ENCODE measurements around the gene ARHGEF28.

The ARHGEF28 gene

DNA sequence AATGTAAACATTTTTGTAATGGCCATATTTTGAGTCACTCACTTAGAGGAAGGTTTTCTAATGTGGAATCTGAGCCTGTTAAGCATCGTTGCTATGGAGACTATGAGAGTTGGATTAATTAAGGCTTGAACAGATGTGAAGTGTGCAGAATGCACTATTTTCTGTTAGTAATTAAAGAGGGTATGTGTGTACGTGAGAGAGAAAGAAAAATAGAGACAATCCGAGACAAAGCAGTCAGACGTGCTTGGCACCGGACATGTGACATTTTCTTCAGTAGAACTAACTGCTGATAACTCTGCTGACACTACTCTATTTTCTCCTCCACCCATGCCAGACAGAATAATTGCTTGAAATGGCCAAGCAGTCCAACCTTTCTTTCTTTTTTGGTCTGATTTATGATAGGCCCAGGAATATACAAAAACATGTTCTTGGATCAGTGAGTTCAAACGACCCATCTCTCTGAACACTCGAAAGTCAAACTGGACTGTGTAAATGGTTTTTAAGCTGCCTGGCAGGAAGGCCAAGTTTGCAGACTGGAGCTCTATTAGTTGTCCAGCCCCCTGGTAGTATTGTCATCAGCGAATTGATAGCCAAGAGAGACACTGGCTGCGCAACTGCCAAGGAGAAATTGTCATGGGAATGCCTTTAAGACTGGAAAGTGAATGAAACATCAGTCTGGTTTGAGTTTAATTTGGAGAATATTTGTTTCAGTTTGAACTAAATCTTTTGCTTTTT, 322.1 kb downstream of the ARHGEF28 start:
- in situ Hi-C loops (cut with HindIII; ENCODE audit: low sequenced_read_pairs): no loop called here

- in situ Hi-C loops (cut with HindIII; ENCODE audit: low sequenced_read_pairs): no loop called here
Observed at GRCh38 chr5:73948720-73949119, 322.7 kb downstream of the ARHGEF28 start.

GRCh38 chr5:73950441-73950873, 324.5 kb downstream of the ARHGEF28 start:
- in situ Hi-C loops (cut with HindIII; ENCODE audit: low sequenced_read_pairs): no loop called here

DNA sequence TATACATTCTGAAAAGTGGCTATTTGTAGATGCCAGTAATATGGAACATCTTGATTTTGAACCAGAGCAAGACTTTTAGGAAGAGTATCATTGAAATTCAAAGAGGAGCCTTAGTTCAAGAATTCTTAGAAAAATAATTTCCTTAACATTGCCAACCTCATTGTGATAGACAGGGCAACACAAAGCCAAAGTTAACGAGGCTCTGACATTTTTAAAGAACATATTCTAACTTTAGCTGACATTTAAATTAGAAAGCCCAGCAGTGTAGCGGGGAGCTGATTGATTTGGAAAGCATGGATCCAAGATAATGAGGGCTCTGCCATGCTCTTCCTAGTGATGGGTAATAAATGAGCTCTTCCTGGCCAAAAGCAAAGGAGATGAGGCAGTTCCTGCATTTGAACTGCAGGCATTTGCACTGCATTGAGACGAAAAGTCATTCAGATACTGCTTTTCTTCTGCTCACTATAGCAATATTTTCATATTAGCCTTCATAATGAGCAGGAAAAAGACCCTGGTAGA, 325.0 kb downstream of the ARHGEF28 start:
- in situ Hi-C loops (cut with HindIII; ENCODE audit: low sequenced_read_pairs): no loop called here

GRCh38 chr5:73952872-73953271, 326.9 kb downstream of the ARHGEF28 start:
- in situ Hi-C loops (cut with HindIII; ENCODE audit: low sequenced_read_pairs): no loop called here

- in situ Hi-C loops (cut with HindIII; ENCODE audit: low sequenced_read_pairs): no loop called here
Observed at GRCh38 chr5:73954381-73954780, 328.4 kb downstream of the ARHGEF28 start.

GRCh38 chr5:73955271-73955846, 329.4 kb downstream of the ARHGEF28 start:
- in situ Hi-C loops (cut with HindIII; ENCODE audit: low sequenced_read_pairs): no loop called here

GRCh38 chr5:73957397-73958001, 331.5 kb downstream of the ARHGEF28 start:
- in situ Hi-C loops (cut with HindIII; ENCODE audit: low sequenced_read_pairs): no loop called here

DNA sequence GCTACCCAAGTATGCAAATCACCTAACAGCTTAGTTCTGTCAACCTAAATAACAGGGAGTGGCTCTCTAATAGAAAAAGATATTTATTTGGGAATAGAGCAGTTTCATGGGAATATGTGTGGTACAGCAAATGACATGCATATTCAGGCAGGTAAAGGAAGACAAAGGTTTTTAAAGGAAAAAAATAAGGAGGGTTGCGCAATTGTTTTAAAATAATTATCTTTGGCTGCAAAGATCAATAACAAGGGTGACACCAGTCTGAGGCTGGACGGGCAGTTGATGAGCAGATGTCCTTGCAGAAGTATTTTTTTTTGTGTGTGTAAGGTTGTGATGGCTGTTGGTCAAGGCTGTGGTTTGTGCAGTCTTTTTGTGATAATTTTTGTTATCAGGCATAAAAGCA, 332.0 kb downstream of the ARHGEF28 start:
- in situ Hi-C loops (cut with HindIII; ENCODE audit: low sequenced_read_pairs): no loop called here

- in situ Hi-C loops (cut with HindIII; ENCODE audit: low sequenced_read_pairs): no loop called here
Observed at GRCh38 chr5:73960023-73960422, 334.0 kb downstream of the ARHGEF28 start.

DNA sequence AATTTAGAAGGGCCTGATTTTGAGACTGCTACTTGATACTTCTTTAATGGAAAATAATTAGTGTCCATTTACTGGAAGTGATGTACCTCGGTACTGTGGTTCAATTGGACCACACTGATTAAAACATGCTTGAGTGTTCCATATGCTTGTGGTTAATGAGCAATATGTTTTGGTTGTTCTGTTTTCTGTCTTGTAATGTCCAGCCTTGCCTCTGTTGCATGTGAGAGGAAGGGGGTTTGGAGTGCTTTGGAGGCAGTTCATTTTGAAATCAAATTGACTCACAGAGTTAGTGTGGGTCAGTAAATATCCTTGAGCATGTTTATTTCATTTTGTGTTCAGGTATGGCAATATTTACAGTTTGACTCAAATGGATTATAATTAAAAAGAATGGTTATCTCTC, 334.4 kb downstream of the ARHGEF28 start:
- in situ Hi-C loops (cut with HindIII; ENCODE audit: low sequenced_read_pairs): no loop called here

GRCh38 chr5:73962801-73963425, 336.9 kb downstream of the ARHGEF28 start:
- in situ Hi-C loops (cut with HindIII; ENCODE audit: low sequenced_read_pairs): no loop called here

- in situ Hi-C loops (cut with HindIII; ENCODE audit: low sequenced_read_pairs): no loop called here
Observed at GRCh38 chr5:73964352-73964865, 338.4 kb downstream of the ARHGEF28 start.

GRCh38 chr5:73966451-73966850, 340.5 kb downstream of the ARHGEF28 start:
- in situ Hi-C loops (cut with HindIII; ENCODE audit: low sequenced_read_pairs): no loop called here

DNA sequence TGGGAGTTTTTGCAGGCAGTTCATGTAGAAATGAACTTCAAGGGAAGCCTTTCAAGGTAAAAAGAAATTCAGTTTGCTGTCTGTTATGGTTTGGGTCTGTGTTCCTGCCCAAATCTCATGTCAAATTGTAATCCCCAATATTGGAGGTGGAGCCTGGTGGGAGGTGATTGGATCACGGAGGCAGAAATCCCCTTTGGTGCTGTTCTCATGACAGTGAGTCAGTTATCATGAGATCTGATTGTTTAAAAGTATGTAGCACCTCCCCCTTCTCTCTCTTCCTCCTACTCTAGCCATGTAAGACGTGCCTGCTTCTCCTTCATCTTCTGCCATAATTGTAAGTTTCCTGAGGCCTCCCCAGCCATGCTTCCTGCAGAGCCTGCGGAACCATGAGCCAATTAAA, 341.4 kb downstream of the ARHGEF28 start:
- in situ Hi-C loops (cut with HindIII; ENCODE audit: low sequenced_read_pairs): no loop called here

DNA sequence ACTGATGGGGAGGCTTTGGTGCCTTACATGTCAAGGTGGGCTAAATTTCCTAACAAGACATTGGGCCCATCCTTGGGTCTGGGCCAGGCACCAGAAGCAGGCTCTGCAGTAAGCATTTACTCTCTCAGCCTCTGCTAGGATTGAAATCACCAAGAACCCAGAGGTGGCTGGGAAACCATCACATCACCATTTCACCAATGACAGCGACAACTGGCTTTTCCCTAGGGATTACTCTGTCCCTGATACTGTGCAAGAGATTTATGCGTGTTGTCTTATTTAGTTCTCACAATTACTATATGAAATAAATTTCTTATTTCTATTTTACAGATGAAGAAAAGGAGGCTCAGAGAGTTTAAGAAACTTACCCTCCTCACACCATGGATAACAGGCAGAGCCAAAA, 342.2 kb downstream of the ARHGEF28 start:
- in situ Hi-C loops (cut with HindIII; ENCODE audit: low sequenced_read_pairs): no loop called here

GRCh38 chr5:73968729-73969128, 342.7 kb downstream of the ARHGEF28 start:
- in situ Hi-C loops (cut with HindIII; ENCODE audit: low sequenced_read_pairs): no loop called here

DNA sequence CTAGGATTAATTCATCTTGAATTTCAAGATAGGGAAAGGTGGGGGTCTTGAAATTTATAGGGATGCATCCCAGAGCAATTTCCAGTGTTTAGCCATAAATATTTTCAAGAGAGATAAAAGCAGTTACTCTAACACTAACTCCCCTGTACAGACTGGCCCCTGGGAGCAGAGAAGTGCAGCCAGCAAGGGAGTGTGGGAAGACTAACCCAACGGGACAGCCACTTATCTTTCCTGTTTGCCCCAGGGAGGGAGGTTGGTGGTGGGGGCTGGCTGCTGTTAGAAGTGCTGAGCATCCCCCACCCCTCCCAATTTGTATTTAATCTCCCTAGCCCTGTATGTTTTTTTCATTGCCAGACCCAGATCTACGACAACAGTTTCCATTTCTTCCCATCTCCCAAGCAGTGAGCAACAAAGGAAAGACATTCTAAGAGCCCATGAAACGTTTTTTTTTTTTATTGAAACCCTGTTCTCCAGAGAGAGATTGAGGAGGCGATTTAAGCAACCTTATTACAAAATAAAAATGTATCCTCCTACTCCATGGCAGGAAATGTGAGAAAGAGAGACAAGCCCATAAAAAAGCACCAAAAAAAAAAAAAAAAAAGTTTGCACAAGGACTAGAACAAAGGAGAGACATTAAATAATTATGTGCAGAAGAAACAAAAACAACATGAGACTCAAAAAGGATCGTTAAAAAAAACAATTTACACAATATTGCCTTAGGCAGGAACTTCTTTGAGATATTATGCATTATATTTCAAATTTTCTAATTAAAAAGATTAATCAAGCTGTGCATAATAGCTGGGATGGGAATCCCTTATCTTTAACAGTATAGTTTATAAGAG, 343.4 kb downstream of the ARHGEF28 start:
- in situ Hi-C loops (cut with HindIII; ENCODE audit: low sequenced_read_pairs): no loop called here

DNA sequence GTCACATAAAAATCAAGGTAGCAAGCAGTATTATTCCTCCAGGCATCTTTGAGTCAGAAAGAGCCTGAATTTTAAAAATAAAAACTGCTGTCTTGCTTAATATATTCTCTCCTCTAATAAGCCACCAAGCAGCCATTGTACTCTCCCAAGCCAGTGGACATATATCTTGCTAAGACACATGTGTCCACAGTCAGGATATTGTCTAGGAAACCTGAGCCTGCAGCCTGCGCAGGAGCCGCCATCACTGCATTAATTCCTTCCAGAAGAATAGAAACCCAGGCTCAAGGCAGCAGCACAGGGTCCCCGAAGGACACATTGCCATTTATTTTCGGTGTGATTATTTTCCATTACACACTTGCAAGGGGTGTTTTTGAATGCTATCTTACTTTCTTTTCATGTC, 345.3 kb downstream of the ARHGEF28 start:
- in situ Hi-C loops (cut with HindIII; ENCODE audit: low sequenced_read_pairs): no loop called here

DNA sequence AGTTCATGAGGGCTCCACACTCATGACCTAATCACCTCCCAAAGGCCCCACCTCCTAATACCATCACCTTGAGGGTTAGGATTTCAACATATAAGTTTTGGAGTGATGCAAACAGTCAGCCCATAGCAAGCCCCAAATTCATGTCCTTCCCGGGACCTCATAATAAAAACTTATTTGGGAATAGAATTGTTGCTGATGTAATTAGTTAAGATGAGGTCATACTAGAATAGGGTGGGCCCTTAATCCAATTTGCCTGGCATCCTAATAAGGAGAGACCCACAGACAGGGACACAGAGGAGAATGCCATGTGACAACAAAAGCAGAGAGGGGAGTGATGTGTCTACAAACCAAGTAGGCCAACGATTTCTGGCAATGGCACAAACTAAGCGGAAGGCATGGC, 347.1 kb downstream of the ARHGEF28 start:
- in situ Hi-C loops (cut with HindIII; ENCODE audit: low sequenced_read_pairs): no loop called here

Measured in DLD1 (cell line).